Astrocyte of the spinal cord (primary cell): ENCODE results near the gene IL27RA.

Source experiments
- DNase-seq: peaks from one replicate; pipeline ENCODE4 v3.0.0; 2011; ENCODE audit warnings: low read depth, low spot score
- H3K4me3 ChIP-seq: 2 replicates; pipeline ENCODE4 v1.5.1; 2011; ENCODE audit warnings: low read depth, mild to moderate bottlenecking, low read length, moderate library complexity
- CTCF ChIP-seq: IDR thresholded peaks from 2 replicates; pipeline ENCODE4 v1.5.1; 2012; ENCODE audit warnings: low read depth, mild to moderate bottlenecking, low read length, inconsistent platforms
- in situ Hi-C: cut with HindIII; loops from 2 replicates; pipeline ENCODE4 v1.10.0; 2017; ENCODE audit warnings: low sequenced_read_pairs

The IL27RA gene

DNA sequence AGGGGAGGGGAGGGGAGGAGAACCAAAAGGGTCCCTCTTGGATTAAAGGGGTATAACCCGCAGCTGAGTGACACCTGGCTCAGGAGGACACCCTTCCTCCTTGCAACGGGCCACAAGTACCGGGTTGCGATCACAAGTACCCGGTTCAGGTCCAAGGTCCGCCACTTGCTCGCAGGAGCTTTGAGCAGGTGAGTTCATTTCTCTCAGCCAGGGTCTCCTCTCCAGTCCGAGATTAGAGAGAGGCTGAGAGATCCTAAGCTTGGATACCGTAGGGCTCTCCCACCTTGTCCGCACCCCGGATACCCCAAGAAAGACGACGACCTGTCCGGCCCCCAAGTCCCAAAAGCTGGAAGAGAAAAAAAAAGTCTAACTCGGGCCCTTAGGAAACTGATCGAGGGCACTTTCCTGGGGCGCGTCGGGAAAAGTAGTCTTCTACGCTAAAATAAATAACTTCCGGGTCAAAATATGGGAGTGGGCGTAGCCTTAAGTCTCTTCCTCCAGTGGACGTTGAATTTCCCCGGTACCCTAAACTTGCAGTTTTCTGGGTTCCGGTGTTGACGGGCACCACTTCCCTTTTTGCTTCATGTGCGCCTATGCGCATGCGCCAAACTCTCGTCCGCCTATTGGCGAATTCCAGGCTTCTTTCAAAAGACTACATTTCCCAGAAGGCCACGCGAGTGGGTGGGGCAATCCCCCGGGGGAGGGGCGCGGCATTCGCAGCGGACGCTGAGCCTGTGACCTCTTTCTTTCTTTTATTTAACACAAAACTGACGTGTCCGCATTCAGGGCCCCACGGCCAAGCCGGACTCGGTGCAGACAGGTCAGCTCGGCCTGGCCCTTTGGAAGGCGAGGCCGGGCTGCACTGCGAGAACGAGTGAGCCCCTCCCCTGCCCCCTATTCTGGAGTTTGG, 49.6 kb downstream of the IL27RA start:
- peak overlapping the region; percentile 62 for H3K4me3 ChIP-seq
- in situ Hi-C loops, result loop anchor here (25.0 kb wide), 1 partner anchor 194 kb away; the partner anchor contains the start of gene NANOS3
- no peak for TF ChIP-seq CTCF
- DNase-seq, result peak; percentile 99

DNA sequence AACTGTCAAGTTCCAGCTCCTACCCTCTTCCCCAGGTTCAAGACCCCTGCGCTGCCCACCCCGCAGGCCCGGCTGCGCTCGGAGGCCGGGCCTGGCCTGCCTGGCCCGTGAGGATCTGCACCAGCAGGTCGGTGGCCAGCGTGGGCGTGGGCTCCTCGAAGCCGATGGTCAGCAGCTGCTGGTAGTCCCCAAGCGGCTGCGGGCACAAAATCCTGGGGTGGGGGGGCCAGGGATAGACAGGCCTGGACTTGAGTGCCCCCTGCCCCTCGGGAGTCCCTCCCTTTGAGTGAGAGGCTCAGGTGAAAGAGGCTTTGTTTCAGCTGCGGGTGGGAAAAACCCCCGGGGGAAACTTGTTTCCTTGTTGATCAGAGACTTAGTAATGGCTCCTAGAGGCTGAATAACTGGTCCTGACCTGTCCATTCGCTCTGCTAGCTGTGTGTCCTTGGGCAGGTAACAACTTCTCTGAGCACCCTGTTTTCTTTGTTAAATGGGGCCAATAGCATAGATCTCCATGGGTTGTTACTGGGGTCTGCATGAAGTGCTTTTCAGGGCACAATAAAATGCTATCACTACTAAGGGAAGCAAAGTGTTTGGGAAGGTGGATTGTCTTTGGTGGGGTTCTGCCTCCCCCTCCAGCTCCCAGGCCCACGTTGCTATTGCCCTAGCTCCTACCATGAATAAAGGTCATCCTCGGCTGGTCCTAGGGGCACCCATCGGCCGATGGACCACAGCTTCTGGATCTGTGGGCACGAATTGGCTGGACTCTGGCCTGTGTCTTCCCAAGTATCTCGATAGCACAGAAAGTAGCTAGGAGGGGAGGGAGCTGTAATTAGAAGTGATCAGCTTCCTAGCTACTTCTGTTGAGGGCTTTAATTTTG, 50.5 kb downstream of the IL27RA start:
- no peak for DNase-seq
- H3K4me3 ChIP-seq, result peak overlapping the region; percentile 62
- in situ Hi-C loops, result loop anchor here (25.0 kb wide), 1 partner anchor 195 kb away; the partner anchor contains the start of gene NANOS3
- no peak for TF ChIP-seq CTCF

- in situ Hi-C loops, result loop anchor here (25.0 kb wide), 1 partner anchor 195 kb away; the partner anchor contains the start of gene NANOS3
- DNase-seq, result no peak
- no peak overlapping the region for H3K4me3 ChIP-seq
- TF ChIP-seq CTCF, result no peak
These were observed 51.1 kb downstream of the IL27RA start for GRCh38 chr19:14082675-14082960.

DNA sequence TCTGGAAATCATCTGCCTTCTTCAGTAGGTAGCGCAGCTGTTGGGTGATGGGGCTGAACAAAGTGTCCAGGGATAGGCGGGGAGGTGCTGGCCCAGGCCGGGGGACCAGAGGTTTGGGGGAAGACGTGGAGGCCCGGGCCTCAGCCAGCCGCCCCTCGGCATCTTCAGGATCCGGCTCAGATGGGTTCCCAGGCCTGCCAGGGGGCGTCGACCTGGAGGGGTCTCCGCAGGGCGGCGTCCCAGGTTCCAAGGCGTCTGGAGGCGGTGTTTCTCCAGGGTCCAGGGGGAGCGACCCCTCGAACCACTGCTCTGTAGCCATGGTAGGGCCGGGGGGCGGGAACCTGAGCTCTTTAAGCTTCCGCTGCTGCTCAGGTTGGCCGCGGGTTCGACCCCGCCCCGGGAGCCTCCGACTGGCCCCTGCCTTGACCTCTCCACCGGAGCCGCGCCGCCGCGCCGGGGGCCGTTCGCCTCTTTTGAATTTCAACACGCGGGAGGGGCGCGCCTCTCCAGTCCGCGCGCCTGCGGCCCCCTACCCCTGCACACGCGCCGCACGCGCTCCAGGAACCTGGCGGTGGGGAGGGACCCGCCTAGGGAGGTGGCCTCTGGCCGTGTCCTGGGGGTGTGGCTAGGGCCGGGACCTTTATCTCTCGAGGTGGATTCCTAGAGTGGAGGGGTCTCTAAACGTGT, 53.9 kb downstream of the IL27RA start, which contains the start of gene C19orf67:
Gene C19orf67 (minus strand): TSS at position 475 of the 687 bp plus-strand sequence. CDS start 156 bp downstream, at position 319.
- no peak within 1 kb of the TSS for H3K4me3 ChIP-seq
- DNase-seq, result no peak
- in situ Hi-C loops, result loop anchor here (25.0 kb wide), 1 partner anchor 198 kb away; the partner anchor contains the start of gene NANOS3
- TF ChIP-seq CTCF, result no peak

GRCh38 chr19:14086098-14086497, 54.5 kb downstream of the IL27RA start:
- H3K4me3 ChIP-seq, result no peak overlapping the region
- in situ Hi-C loops, result loop anchor here (25.0 kb wide), 1 partner anchor 199 kb away; the partner anchor contains the start of gene NANOS3
- DNase-seq, result no peak
- no peak for TF ChIP-seq CTCF
